ENCODE data around the gene EFNA5.

DNA sequence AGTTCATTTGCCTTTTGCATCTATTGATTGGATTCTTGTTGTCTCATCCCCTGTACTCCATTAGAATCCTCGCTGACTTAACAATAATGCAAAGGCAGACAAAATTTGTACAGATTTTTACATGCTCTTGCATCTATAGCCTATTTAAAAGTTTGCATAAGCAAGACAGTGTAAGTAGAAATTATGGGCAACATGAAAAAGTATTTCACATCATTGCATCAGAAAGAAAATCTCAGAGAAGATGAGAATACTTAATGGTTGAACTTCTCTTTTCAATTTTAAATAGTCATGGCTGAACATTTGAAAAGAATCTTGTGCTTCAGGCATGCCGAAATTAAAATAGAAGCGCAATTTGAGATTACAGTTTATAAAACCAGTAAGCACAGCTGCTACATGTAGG, 226.4 kb downstream of the EFNA5 start:
- TF ChIP-seq, protein P1, sequence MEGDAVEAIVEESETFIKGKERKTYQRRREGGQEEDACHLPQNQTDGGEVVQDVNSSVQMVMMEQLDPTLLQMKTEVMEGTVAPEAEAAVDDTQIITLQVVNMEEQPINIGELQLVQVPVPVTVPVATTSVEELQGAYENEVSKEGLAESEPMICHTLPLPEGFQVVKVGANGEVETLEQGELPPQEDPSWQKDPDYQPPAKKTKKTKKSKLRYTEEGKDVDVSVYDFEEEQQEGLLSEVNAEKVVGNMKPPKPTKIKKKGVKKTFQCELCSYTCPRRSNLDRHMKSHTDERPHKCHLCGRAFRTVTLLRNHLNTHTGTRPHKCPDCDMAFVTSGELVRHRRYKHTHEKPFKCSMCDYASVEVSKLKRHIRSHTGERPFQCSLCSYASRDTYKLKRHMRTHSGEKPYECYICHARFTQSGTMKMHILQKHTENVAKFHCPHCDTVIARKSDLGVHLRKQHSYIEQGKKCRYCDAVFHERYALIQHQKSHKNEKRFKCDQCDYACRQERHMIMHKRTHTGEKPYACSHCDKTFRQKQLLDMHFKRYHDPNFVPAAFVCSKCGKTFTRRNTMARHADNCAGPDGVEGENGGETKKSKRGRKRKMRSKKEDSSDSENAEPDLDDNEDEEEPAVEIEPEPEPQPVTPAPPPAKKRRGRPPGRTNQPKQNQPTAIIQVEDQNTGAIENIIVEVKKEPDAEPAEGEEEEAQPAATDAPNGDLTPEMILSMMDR (IDR thresholded peaks at IDR 0.05) = no peak
- no peak for TF ChIP-seq POLR2A (IDR thresholded peaks at IDR 0.05)

Measured in esophagus squamous epithelium (tissue), 4 donors.